ENCODE results near the gene LAMC2.
A peak's percentile ranks its signal among the peaks of the same experiment; 100 is the strongest.

The LAMC2 gene

GRCh38 chr1:183214021-183214970 lies 28.2 kb downstream of the LAMC2 start:
- Mint-ChIP-seq H3K27me3 (no peaks in the 10 kb centered on the region), H3K4me1 (ENCODE audit: low read depth) (peaks cover 11% of the 10 kb centered on the region), H3K9me3 (no peaks in the 10 kb centered on the region), H3K36me3 (ENCODE audit: low read depth) (no peaks in the 10 kb centered on the region), H3K4me3 (no peak overlapping the region), H3K27ac (no peak overlapping the region)
- DNase-seq: no peak

DNA sequence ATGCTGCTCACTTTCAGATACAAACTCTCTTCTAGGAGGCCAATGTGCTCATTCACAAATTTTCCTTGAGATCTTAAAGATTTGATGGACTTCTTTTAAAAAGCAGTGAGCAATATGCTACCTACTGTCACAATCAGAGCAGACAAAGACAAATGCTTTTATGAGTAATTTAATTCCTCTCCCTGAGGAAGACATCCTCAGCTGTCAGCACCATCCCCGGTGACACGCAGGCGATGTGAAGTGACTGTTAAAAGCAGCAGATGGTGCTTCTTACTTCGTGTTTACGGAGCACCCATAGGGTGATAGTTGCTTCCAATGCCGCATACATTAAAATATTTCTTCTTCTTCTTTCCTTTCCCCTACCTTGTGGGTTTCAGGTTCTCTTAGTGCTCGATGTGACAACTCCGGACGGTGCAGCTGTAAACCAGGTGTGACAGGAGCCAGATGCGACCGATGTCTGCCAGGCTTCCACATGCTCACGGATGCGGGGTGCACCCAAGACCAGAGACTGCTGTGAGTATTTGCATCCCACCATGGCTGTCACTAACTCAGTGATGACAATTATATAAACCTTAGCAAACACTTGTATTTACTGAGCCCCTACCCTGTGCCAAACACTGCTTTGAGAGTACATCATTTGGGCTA lies 29.1 kb downstream of the LAMC2 start:
- Mint-ChIP-seq H3K4me3 (no peak overlapping the region), H3K9me3 (no peaks in the 10 kb centered on the region), H3K27me3 (no peaks in the 10 kb centered on the region)

GRCh38 chr1:183215936-183216335 lies 29.9 kb downstream of the LAMC2 start:
- Mint-ChIP-seq H3K4me1 (ENCODE audit: low read depth) (peaks cover 21% of the 10 kb centered on the region), H3K4me3 (no peak overlapping the region), H3K27me3 (no peaks in the 10 kb centered on the region), H3K9me3 (no peaks in the 10 kb centered on the region), H3K36me3 (ENCODE audit: low read depth) (no peaks in the 10 kb centered on the region), H3K27ac (no peak overlapping the region)
- no peak for DNase-seq

More for the DNA sequence above, 29.1 kb downstream of the LAMC2 start:
- H3K36me3 Mint-ChIP-seq (ENCODE audit: low read depth): no peaks in the 10 kb centered on the region
- H3K4me1 Mint-ChIP-seq (ENCODE audit: low read depth): peaks cover 20% of the 10 kb centered on the region
- DNase-seq: no peak
- no peak overlapping the region for H3K27ac Mint-ChIP-seq

DNA sequence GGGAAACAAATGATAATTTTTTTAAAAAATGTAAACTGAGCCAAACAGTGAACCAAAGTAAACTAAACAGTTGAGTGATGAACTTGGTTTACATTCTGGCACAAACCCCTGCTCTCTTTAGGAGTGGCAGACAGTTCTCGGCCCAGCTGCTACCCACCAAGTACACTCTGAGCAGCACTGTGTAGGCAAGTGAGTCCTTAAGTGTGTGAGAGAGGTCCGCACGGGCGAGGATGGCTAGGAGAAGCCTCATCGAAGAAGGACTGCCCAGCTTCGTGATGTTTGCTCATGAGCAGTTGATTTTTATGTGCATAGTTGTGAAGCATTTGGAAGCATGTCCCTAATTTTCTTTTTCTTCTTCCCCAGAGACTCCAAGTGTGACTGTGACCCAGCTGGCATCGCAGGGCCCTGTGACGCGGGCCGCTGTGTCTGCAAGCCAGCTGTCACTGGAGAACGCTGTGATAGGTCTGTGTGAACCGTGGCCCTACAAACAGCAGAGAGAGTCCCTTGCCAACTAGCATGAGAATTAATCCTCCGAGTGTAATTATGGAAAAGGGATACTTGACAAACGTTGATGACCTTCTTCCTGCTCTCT lies 32.1 kb downstream of the LAMC2 start:
- H3K27ac Mint-ChIP-seq: no peak overlapping the region

DNA sequence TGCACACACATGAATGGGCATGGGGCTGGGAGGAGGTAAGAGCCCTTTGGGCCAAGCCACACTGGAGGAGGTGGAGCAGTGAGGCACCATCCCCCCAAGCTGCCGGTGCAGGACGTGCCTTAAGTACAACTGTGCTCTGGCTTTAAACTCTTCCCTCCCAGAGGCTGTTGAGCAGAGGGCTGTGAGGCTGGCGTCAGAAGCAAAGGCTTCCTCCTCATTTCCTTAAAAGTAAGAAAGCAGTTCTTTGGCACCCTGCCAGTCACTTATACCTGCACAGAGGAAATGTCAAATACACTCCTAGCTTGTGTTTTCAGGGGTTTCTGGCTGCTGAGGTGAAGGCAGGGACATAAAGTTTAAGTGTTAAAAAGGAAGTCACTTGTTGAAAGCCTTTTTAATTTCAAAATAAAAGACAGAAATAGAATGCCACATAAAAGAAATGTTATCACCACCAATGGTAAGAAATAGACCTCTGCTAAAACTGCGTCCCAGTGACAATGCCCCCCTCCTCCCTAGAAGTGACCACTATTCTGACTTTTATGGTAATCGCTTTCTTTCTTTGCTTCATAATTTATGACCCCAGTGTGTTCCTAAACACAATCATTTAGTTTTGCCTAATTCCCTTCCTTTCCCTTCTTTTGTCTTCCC lies 33.0 kb downstream of the LAMC2 start:
- no peaks in the 10 kb centered on the region for H3K36me3 Mint-ChIP-seq (ENCODE audit: low read depth)
- H3K9me3 Mint-ChIP-seq: no peaks in the 10 kb centered on the region
- H3K27me3 Mint-ChIP-seq: no peaks in the 10 kb centered on the region
- H3K4me3 Mint-ChIP-seq: no peak overlapping the region
- peak; percentile 38 for DNase-seq
- H3K27ac Mint-ChIP-seq: no peak overlapping the region
- H3K4me1 Mint-ChIP-seq (ENCODE audit: low read depth): peaks cover 21% of the 10 kb centered on the region

More for the DNA sequence above, 32.1 kb downstream of the LAMC2 start:
- Mint-ChIP-seq H3K4me1 (ENCODE audit: low read depth) (peaks cover 21% of the 10 kb centered on the region), H3K36me3 (ENCODE audit: low read depth) (no peaks in the 10 kb centered on the region), H3K27me3 (no peaks in the 10 kb centered on the region), H3K9me3 (no peaks in the 10 kb centered on the region), H3K4me3 (no peak overlapping the region)
- DNase-seq: no peak

GRCh38 chr1:183219616-183220009 lies 33.5 kb downstream of the LAMC2 start:
- Mint-ChIP-seq H3K36me3 (ENCODE audit: low read depth) (no peaks in the 10 kb centered on the region), H3K4me1 (ENCODE audit: low read depth) (peaks cover 21% of the 10 kb centered on the region), H3K9me3 (no peaks in the 10 kb centered on the region), H3K27me3 (no peaks in the 10 kb centered on the region), H3K27ac (no peak overlapping the region), H3K4me3 (no peak overlapping the region)
- DNase-seq: no peak

DNA sequence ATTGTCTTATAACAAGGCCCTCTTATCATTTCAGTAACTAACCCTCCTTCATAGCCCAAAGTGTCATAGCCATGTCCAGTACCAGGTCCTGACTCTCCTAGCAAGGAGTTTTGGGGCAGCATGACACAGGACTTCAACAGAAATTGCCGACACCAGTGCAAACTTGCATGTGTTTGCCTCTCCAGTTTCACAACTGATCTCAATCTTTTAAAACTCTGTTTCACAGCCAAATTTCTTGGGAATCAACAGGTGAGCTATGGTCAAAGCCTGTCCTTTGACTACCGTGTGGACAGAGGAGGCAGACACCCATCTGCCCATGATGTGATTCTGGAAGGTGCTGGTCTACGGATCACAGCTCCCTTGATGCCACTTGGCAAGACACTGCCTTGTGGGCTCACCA lies 36.8 kb downstream of the LAMC2 start:
- no peaks in the 10 kb centered on the region for H3K36me3 Mint-ChIP-seq (ENCODE audit: low read depth)
- peaks cover 20% of the 10 kb centered on the region for H3K4me1 Mint-ChIP-seq (ENCODE audit: low read depth)
- peaks cover 3% of the 10 kb centered on the region for H3K27me3 Mint-ChIP-seq
- no peaks in the 10 kb centered on the region for H3K9me3 Mint-ChIP-seq
- H3K4me3 Mint-ChIP-seq: no peak overlapping the region
- DNase-seq: no peak
- no peak overlapping the region for H3K27ac Mint-ChIP-seq

- DNase-seq: no peak
- H3K27ac Mint-ChIP-seq: no peak overlapping the region
- H3K4me1 Mint-ChIP-seq (ENCODE audit: low read depth): peaks cover 18% of the 10 kb centered on the region
- no peaks in the 10 kb centered on the region for H3K9me3 Mint-ChIP-seq
- peaks cover 3% of the 10 kb centered on the region for H3K27me3 Mint-ChIP-seq
- no peaks in the 10 kb centered on the region for H3K36me3 Mint-ChIP-seq (ENCODE audit: low read depth)
- no peak overlapping the region for H3K4me3 Mint-ChIP-seq
These were observed 37.4 kb downstream of the LAMC2 start for GRCh38 chr1:183223467-183223866.

DNA sequence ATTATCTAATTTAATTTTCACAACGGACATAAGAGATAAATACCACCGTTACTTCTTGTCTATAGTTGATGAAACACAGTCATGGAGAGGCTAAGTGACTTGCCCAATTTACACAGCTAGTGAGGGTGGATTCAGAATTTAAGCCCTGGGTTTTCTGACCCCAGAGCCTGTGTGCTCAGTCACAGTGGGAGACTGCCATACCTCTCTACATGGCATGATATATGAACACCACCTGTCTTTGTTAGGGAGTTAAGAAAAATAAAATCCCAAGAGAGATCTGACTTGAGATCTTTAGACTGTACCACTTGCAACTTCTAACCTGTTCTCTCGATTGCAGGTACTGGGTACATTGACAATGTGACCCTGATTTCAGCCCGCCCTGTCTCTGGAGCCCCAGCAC lies 40.3 kb downstream of the LAMC2 start:
- H3K4me3 Mint-ChIP-seq: no peak overlapping the region
- H3K9me3 Mint-ChIP-seq: no peaks in the 10 kb centered on the region
- H3K27ac Mint-ChIP-seq: no peak overlapping the region
- peaks cover 3% of the 10 kb centered on the region for H3K27me3 Mint-ChIP-seq
- no peak for DNase-seq
- no peaks in the 10 kb centered on the region for H3K4me1 Mint-ChIP-seq (ENCODE audit: low read depth)
- H3K36me3 Mint-ChIP-seq (ENCODE audit: low read depth): no peaks in the 10 kb centered on the region

GRCh38 chr1:183226963-183227362 lies 40.9 kb downstream of the LAMC2 start:
- Mint-ChIP-seq H3K4me1 (ENCODE audit: low read depth) (no peaks in the 10 kb centered on the region), H3K4me3 (no peak overlapping the region), H3K36me3 (ENCODE audit: low read depth) (no peaks in the 10 kb centered on the region), H3K27ac (no peak overlapping the region), H3K27me3 (peaks cover 3% of the 10 kb centered on the region), H3K9me3 (no peaks in the 10 kb centered on the region)
- no peak for DNase-seq

- Mint-ChIP-seq H3K9me3 (no peaks in the 10 kb centered on the region), H3K4me3 (no peak overlapping the region), H3K36me3 (ENCODE audit: low read depth) (no peaks in the 10 kb centered on the region), H3K27me3 (peaks cover 3% of the 10 kb centered on the region), H3K4me1 (ENCODE audit: low read depth) (no peaks in the 10 kb centered on the region), H3K27ac (no peak overlapping the region)
- peak; percentile 47 for DNase-seq
These were observed 41.6 kb downstream of the LAMC2 start for GRCh38 chr1:183227422-183228346.

DNA sequence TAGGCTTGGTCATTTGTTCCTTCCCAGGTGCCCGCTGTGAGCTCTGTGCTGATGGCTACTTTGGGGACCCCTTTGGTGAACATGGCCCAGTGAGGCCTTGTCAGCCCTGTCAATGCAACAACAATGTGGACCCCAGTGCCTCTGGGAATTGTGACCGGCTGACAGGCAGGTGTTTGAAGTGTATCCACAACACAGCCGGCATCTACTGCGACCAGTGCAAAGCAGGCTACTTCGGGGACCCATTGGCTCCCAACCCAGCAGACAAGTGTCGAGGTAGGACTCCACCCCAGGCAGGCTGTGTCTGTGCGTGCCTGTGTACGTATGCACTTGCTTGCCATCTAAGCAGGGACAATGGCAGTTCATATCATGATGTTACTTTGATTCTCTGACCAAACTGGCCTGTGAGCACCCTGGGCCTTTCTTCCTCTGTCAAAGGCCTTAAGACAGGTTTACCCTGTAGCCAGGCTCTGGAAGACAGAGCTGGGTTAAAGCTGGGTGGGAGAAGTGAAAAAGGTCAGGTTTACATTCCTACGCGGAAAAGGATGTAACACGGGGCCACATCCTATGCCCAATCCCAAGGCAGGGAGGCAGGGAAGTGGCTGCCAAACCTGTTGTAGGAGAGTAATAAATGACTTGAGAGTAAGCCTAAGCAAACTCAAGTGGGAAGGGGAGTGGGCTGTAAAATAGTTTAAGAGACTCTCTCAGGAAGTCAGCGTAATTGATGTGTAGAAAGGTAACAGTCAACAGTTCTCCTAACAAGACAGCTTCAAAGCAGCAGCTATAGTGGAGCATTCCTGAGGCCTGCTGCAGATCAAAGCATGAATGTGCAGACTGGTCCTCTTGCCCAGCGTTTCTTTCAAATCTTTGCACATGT lies 42.5 kb downstream of the LAMC2 start:
- no peaks in the 10 kb centered on the region for H3K36me3 Mint-ChIP-seq (ENCODE audit: low read depth)
- H3K4me1 Mint-ChIP-seq (ENCODE audit: low read depth): no peaks in the 10 kb centered on the region
- peaks cover 3% of the 10 kb centered on the region for H3K27me3 Mint-ChIP-seq
- H3K27ac Mint-ChIP-seq: no peak overlapping the region
- no peak for DNase-seq
- H3K4me3 Mint-ChIP-seq: no peak overlapping the region
- no peaks in the 10 kb centered on the region for H3K9me3 Mint-ChIP-seq

- no peak for DNase-seq
- H3K27ac Mint-ChIP-seq: no peak overlapping the region
- H3K36me3 Mint-ChIP-seq (ENCODE audit: low read depth): no peaks in the 10 kb centered on the region
- no peak overlapping the region for H3K4me3 Mint-ChIP-seq
- H3K27me3 Mint-ChIP-seq: peaks cover 3% of the 10 kb centered on the region
- H3K4me1 Mint-ChIP-seq (ENCODE audit: low read depth): no peaks in the 10 kb centered on the region
- no peaks in the 10 kb centered on the region for H3K9me3 Mint-ChIP-seq
These were observed 44.3 kb downstream of the LAMC2 start for GRCh38 chr1:183230413-183230812.
